ENCODE measurements around the gene TNNT3.

DNA sequence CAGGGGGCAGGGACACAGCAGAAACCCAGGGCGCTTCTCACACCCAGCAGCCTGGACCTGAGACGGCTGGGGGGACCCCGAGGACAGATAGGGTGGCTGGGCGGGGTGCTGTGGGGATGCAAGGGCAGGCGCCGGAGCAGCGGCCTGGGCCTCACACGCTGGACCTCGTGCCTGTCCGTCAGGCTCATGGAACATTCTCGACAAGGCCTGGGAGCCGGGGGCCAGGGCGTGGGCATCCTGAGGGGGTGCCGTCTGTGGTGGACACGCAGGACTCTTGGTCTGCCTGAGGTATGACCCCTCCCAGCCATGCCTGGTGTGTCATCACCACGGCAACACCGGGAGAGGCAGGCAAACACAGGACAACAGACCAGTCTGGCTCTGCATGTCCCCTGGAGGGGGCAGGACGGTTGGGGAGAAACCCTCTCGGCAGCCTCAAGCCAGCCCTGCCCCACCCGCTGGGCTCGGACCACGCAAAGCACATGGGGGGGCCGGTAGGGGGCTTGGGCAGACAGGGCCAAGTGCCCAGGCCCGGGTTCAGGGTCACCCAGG lies 49.0 kb downstream of the TNNT3 start:
- TF ChIP-seq ZNF274 (IDR thresholded peaks at IDR 0.05; ENCODE audit: low read depth, low read length) (no peak), SUZ12 (IDR thresholded peaks at IDR 0.05; ENCODE audit: extremely low read depth, insufficient read depth, insufficient read length) (no peak), YY1 (IDR thresholded peaks at IDR 0.05; ENCODE audit: insufficient read depth, insufficient read length) (no peak)
